ENCODE measurements around the gene EEFSEC.

EEFSEC gene

DNA sequence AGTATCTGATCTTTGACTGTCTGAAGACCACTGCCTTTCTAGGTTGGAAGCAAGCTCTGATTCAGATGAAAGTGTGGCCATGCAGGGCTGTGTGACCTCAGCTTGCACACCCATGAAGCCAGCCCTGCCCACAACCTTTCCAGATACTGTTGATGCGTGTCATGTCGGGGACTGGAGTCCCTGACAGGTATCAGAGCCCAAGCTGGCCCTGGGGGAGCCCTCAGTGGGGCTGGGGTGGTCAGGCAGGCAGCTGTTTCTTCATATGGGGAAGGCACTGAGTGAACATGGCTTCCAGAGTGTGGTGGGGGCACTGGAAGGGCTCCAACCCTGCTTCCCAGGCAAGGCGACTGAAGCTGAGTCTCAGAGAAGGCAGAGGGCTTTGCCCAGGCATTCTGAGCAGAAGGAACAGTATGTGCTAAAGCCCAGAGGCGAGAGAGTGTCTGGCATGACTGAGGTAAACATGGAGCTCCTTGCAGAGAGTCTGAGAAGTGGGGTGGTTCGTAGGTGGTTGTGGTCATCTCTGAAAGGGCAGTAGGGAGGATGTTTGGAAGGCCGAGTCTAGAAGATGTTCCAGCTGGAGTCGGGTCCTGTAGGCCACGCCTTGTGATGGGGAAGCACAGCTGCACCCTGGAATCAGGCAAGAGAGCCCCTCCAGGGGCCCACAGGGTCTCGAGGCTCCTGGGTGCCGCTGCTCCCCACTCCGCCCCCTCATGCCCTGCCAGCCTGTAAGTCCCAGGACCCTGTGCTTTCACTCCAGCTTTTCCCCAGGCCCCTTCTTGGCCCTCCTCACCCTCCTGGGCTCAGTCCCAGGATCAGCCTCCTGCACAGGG is 122.2 kb downstream of the EEFSEC start:
- DNase-seq: no peak

DNA sequence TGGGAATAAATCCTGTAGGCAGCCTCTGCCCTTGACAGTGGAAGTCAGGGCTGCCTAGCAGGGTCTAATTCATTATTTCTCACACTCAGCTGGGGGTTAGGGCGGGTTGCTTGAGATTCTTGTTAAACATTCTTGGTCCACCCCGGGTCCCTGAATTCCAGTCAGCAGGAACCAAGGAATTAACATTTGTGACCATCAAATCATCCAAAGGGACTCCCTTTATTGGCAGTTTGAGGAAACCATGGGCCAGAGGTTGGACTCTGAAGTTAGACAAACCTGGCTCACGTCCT is 122.8 kb downstream of the EEFSEC start:
- DNase-seq: no peak

DNA sequence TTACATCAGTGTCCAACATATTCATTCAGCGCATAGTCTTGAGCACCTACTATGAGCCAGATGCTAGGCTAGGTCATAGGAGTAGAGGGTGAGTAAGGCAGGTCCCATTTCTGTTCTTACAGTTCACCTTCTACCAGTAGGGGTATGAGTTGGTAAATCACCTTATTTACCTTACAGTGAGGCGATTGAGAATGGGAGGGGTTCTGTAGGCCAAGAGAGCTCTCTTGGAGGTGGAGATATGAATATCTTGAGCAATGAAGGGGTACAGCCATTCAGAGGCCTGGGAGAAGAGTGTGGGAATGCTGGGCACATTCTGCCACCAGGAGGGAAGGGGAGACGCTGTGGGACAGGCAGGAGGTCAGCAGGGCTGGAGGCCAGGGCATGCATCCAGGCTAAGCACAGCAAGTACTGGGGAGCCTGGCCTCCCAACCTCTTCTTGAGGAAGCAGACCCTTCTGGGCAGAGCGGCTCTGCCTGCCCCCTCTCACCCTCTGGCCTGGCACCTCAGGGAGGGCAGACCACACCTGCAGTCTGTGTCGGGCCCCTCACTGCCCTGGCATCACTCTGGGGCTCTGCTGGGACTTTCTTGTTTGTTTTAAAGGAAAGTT is 123.4 kb downstream of the EEFSEC start:
- DNase-seq: no peak

DNA sequence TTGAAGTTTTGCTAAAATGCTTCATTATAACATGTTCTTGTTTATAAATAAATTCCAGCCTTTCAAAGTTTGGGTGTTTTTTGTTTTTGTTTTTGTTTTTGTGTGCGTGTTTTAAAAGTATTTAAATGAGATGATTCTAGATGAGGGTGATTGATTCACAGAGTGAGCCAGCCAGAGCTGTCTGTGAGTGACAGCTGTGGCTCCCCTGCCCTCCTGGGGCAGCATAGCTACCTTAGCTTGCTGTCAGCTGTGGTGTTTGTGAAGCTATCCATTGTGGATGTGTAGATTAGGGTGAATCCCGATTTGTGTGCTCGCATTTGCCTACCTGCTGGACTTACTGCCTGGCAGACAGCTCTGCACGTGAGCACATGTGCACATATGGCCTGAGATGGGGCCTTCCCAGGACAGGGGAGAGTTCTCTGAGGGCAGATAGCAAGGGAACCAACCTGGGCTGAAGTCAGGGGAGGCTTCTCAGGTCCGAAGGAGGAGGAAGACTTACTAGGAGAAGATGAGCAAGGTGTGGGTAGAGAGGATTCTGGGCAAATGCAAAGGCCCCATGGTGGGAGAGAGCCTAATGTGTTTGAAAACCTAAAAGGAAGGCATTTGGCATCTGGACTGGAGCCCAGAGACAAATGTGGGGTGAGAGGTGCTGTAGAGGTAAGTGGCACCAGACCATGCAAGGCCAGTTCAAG is 124.2 kb downstream of the EEFSEC start:
- DNase-seq: no peak

DNA sequence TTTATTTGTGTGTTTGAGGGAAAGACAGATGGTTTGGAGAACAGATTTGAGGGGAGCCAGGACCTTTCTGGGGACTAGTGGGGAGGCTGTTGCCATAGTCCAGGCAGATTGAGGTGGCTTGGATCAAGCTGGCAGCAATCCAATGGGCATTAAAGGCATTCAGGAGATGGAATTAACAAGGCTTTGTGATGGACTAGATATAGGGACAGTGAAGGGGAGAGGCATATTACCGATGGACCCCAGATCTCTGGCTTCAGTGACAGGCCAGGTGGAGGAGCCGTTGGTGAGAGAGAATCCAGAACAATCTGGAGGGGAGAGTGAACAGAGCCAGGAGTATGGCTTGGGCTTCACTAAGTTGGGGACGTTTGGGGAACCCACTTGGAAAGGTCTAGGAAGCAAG is 124.8 kb downstream of the EEFSEC start:
- no peak for DNase-seq

DNA sequence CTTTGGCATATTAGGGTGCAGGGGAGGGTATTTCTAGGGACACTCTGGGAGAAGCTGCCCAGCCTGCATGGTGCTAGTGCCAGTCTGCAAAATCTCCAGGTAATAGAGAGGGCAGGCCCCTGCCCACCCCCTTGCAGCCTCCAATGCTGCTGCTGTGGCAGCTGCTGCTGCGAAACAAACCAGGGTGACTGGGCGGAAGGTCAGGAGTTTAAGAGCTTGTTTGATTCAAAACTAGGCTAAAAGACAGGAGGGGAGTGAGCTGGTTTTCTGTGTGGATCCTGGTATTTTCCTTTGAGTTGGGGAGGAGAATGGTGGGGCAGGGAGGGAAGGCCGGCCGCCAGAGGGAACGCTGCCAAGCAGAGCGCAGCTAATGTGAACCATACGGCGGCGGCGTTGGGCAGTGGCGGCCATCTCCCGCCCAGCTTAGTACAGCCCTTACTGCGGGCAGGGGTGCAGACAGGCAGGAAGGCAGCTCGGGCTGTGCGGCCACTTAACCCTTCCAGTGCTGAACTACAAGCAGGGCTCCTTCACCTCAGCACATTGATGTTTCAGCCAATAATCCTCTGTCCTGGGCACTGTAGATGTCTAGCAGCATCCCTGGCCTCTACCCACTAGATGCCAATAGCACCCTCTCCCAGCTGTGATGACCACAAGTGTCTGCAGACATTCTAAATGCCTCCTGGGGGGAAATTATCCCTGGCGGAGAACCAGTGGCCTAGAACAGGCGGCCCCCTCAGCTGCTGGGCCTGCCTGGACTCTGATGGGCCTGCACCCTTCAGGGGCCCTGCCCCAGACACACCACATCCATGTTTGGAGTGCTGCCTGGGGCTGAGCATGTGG is 125.7 kb downstream of the EEFSEC start:
- DNase-seq: no peak

DNA sequence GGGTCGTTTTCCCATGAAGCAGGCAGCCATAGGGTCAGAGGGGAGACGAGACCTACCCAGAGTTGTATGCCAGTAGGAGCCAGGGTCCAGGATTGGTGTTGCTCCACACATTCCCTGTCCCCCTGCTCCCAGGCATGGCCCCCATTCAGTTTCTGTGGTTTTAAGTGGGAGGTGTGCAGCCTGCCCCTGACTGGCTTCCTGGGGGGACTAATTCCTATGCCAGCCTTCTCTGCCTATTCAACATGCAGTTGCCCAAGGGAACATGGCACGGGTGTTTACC is 126.3 kb downstream of the EEFSEC start:
- DNase-seq: no peak

DNA sequence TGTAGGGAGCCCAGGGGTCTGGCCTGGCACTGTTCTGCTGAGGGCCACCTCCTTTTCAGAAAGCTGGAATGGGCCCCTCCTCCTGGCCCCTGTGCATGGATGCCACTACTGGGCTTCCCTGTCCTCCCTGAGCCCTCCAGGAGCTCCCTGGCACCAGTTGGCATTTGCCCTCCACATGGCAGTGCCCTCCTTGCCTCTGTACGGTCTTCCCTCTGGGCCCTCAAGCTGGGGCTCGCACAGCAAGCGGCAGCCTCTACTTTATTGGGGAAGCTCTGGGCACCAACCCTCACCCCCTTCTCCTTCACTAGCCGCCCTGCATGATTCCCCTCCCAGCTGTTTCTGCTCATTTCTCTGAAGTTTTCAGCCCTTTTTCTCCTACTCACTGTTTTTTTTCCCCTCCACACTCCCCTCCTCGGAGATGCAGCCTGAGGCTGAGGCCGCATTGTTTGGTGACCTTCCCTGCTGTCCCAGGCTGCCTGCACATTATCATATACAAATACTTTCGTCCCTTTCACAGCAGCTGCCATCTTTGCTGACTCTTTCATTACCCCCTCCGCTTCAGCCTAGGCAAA is 127.3 kb downstream of the EEFSEC start:
- DNase-seq: no peak

DNA sequence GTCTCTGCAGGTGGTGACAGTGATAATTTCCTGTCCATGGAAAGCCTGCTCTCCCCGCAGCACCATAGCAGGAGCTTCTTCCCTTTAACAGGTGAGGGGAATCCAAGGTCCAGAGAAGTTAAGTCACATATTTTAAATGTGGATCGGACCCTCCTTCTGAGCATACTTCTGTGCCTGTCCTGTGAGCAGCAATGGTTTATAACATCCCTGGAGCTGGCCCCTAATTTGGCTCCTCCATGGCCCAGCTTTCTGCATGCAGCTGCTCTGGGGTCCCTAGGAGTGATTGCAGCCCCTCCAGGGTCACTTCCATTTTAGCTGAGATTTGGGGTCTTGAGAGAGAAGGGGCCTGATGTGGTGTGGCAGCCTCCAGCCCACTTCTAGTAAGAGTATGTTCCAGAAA is 127.8 kb downstream of the EEFSEC start:
- DNase-seq: no peak

DNA sequence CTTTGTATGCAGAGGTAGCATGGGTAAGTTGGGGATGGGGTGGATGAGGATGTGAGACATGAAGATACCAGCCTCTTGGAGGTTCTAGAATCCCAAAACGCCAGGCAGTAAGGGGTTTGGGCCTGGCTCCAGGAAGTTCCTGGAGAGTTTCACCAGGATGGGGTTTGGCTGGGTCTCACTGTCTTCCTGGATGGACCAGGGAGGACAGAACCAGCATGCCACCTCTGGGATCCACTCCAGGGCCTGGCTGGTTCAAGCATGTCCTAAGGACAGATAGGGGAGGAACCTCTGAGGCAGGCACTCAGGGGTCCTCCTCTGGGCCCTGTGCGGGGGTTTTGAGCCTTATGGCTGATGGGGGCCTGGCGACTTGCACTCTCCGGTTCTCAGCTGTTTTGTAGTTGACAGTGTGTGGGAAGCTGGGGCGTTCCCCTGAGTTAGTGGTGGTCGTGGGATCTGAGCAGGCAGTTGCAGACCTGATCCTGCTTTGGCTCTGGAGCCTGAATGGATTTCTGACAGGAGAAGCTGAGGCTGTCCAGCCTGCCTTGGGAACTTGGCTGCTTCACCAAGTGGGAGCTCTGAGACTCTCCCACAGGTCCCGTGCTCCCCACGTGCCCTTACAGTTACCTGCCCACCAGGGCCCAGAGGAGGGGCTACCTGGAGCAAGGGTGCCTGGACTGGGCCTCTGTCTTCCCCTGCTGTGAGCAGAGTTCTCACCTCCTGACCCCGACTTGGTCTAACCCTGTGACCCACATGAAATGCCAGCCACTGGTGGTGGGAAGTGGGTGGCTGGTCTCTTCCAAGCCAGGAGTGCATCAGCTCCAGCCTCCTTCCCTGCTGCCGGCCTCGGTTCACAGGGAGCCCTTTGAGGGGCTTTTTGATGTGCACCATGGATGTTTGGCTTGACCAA is 128.4 kb downstream of the EEFSEC start:
- DNase-seq: no peak

DNA sequence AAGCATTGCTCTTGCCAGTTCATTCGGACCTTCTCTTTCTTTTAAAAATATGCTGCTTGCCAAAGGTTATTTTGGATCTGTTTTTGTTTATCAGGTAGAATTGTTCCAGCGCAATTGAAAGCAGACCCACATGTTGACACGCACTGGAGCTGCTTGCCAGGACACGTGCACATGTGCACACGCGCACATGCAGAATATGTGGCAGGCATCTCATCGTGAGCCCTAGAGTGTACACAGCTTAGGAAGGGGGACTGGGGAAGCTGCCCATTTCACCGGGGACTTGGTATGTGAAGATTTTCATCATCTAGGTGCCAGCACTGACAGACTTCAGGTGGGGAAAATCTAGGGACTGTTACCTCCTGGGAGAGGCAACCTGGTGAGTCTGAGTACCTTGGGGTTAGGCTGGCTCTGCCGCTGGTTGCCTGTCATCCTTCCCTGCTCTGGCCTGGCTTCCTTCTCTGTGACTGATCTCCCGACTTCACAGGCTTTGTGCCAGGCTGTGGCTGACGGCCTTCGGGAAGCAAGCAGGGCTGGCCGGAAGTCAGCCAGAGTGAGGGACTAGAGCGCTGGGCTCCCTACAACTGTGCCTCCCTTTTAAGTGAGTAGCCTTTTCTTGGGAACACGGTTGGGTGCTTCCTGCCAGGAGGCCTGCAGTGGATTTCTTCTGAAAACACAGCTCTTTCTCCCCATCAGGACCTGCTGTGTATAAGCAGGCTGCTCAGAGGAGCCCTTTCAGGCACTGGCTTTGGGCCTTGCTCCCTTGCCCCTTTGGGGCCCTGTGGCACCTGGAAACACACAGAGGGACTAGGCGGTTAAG is 129.3 kb downstream of the EEFSEC start:
- no peak for DNase-seq

DNA sequence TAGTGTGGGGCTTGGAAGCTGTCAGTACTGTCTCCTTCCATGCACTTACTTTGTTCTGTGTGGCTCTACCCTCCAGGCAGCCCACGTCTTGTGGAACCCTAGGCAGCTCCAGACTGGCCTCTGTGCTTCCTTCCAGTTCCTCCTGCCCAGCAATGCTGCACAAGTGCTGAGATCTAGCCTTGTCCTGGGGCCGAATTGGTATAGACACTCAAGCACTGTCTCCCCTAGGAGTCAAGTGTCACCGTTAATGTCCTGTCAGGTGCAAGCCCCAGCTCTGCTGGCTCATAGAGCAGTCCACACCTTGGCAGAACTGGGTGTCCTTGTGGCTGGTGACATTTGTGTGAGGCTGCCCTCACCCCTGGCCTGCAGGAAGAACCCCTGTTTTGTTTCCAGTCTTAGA is 130.1 kb downstream of the EEFSEC start:
- no peak for DNase-seq

DNA sequence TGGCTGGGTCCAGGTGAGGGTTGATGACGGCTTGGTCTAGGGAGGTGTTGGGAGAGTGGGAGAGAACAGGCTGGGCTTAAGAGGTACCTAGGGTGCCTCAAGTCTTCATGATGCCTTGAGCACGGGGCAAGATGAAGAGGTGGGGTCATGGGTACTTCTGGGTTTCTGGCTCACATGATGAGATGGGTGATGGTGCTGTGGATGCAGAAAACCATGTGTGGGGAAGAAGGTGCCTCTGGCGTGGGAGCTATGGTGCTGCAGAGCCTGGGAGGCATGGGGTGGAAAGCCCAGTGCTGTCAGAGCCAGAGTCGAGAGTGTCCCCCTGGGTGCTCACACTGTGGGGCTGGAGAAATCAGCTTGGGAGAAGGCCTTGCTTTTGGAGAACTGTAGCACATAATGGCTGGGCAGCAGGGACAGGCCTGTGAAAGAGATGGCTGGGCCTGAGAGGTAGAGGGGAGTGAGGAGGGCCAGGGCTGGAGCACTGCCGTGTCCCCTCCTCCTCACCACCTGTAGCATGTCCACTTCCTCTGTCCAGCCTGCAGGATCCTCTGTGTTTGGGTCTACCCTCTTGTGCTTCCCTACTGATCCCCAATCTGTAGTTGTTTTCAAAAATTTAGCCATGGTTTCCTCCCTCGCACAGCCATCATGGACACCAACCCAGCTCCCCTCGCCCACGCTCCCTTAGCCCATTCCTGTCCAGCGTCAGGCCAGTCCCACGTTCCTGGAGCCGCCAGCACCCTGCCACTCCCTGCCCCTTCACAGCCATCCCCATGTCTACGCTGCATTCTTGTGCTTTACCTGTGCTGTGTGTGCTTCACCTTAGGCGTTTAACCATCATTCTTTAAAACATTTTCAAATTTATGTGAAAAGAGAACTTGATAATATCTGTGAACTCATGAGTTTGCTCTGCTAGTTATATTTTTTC is 132.0 kb downstream of the EEFSEC start:
- DNase-seq: no peak

DNA sequence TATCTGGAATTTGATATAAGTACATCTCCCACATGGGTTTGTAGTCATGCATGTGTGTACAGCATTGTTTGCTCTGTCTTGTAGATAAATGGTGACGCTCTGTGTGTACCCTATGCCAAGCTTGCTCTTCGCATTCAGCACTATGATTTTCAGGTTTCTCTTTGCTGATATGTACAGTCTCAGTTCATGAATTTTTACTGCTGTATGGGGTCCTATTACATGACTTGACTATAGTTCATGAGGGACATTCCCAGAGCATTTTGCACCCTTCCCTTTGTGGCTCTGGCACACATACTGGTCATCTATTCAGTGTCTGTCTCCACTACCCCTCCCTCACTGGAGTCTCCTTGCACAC is 132.7 kb downstream of the EEFSEC start:
- DNase-seq: no peak

DNA sequence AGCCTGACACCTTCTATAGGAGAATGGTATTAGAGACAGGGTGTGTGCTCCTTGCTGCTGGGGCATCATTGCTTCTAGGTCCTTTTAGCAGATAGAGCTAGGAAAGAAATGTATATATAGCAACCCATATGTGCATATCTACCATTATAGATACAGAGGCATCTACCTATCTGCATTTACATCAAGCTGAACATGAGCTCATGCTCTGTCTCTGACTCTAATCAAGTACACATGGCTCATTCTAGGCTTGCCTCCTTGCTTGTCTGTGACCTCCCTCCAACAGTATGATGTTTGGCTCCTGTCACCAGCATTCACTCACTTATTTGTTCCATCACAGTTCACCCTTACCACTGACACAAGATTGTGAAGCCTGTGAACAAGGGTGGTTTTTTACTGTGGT is 133.4 kb downstream of the EEFSEC start:
- no peak for DNase-seq

DNA sequence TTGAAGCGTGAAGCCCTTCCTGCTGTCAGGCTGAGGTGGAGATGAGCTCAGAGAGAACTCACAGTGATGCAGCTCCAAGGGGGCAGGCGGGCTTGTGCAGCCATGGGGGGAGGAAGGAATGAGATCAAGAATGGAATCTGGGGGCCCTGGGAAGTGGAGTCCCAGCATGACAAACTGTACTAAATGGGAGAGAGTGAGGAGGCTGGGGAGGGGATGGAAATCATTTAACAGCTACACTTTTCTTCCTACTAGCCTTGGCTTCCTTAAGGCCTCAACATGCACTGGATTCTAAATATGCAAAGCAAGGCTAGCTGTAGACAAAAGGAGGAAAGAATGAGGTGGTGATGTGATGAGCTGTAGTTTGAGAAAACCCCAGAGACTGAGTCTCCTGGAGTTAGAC is 133.9 kb downstream of the EEFSEC start:
- no peak for DNase-seq

DNA sequence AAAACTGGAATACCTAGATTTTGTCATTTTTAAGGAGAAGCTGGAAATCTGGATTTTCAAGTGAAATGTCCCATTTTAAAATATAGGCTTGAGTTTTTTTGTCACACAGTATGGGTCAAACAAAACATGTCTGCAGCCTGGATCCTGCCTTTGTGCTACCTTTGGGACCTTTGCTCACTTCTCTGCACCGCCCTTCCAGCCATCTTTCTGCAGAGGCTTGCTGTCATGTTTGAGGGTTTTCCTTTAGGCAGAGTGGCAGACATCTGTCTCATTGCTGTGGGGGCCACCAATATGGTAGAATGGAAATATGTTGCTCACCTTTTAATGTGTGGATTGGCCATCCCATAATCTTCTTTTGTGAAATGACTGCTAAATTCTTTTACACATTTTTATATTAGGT is 136.3 kb downstream of the EEFSEC start:
- no peak for DNase-seq

DNA sequence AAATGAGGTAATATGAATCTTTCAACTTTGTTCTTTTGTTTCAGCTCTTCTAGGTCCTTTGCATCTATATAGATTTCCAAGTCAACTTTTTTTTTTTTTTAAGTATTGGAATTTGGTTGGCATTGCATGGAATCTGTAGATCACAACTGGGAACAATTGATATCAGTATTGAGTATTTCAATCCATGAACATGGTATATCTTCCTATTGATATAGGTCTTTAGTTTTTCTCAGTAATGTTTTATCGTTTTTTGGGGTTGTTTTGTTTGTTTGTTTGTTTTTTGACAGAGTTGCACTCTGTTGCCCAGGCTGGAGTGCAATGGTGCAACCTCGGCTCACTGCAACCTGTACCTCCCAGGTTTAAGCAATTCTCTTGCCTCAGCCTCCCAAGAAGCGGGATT is 137.2 kb downstream of the EEFSEC start:
- DNase-seq: no peak

DNA sequence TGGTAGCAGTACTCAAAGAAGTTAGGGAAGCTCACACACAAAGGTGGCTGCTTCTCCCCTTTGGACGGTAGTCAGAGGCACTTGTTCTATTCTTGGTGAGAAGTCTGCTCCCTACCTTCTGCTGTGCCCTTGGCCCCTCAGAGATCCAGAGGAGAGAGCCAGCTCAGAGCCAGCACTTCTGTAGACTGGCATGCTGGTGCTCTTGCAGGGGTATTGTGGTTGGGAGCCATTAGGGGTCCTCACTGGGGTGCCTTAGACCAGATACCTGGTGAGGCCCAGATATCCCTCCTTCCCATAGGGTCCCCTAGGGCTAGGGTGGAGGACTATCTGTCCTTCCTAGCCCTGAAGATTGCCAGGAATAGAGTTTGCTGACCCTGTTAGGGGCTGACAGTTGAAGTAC is 140.6 kb downstream of the EEFSEC start:
- DNase-seq: no peak

DNA sequence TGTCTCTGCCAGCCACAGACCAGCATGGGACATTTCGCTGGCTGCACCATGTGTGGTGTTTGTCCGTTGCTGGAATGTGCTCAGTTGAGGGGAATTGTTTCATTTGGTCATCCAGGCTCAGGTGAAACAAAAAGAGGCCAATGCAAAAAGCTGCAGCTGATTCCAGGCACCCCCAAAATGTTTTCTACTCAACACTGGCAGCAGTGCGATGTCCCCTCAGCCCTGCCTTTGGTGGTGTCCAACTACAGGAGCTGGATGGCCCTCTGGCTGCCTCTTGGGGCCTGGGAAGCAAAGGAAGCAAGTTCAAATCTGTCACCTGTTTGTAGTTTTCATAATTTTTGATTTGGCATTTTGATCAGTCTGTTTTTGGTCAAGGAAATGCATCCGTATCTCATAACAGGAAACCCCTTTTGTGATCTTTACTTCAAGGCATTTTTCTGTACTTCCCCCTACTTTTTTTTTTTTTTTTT is 141.8 kb downstream of the EEFSEC start:
- no peak for DNase-seq
